Ramos (cell line): Measurements from ENCODE around the gene MORN4.
"Not testable (repeated sequence)": the region's sequence is repeated elsewhere in the genome, so short reads cannot be mapped to it uniquely, and the experiment has no call there.

ENCODE experiments used
- in situ Hi-C: fragments of 300-500 bp; cut with MboI; formaldehyde crosslinking; loops from one replicate; pipeline ENCODE4 v1.14.3; 2022; ENCODE audit warnings: low sequenced_read_pairs; ENCODE audit not compliant: unreplicated experiment

The MORN4 gene

GRCh38 chr10:97576487-97576886, 56.8 kb downstream of the MORN4 start:
- in situ Hi-C loops, result not testable (repeated sequence)

- in situ Hi-C loops, result no loop called here
Measured at GRCh38 chr10:97575127-97575668, 58.1 kb downstream of the MORN4 start.

- in situ Hi-C loops, result no loop called here
Measured at GRCh38 chr10:97574374-97575126, 58.8 kb downstream of the MORN4 start.

- in situ Hi-C loops, result no loop called here
Measured at GRCh38 chr10:97573672-97574071, 59.6 kb downstream of the MORN4 start.

- in situ Hi-C loops, result no loop called here
Measured at GRCh38 chr10:97573021-97573420, 60.3 kb downstream of the MORN4 start.

- in situ Hi-C loops, result no loop called here
Measured at GRCh38 chr10:97572214-97572989, 60.9 kb downstream of the MORN4 start, which contains the start of gene ANKRD2. Gene ANKRD2, plus strand, starts transcription at chr10:97572779. Its CDS starts 10 bp downstream, at chr10:97572789.

GRCh38 chr10:97571622-97572021, 61.7 kb downstream of the MORN4 start:
- in situ Hi-C loops, result no loop called here

GRCh38 chr10:97570789-97571471, 62.4 kb downstream of the MORN4 start:
- in situ Hi-C loops, result no loop called here

GRCh38 chr10:97570146-97570788, 63.0 kb downstream of the MORN4 start:
- in situ Hi-C loops, result no loop called here

GRCh38 chr10:97567891-97568290, 65.4 kb downstream of the MORN4 start:
- in situ Hi-C loops, result no loop called here

GRCh38 chr10:97566336-97566996, 66.8 kb downstream of the MORN4 start:
- in situ Hi-C loops, result no loop called here

- in situ Hi-C loops, result no loop called here
Measured at GRCh38 chr10:97564776-97565175, 68.5 kb downstream of the MORN4 start.
